ENCODE data around the gene LMLN.

Gene LMLN

DNA sequence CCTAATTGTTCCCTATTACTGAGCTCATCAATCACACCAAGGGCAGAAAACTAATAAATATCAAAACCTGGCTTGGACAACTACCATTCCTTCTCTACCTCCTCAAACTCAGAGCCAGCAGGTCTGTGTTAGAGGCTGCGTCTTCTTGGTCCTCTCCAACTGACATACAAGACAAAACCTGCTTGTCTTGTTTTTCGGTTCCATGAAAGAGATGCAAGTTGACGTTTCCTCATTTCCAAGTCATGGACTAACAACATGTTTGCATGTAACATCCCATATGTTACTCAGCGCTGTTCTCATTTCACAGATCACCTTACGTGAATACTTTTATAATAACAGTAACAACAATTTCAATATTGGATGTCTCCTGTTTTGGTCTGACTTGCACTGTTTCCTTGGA lies 110.9 kb downstream of the LMLN start:
- no peak for TF ChIP-seq POLR2A (IDR thresholded peaks at IDR 0.05; ENCODE audit: extremely low read depth, insufficient read length)
- no peak for TF ChIP-seq MYC (IDR thresholded peaks at IDR 0.05; ENCODE audit: low read depth, low read length)
- TF ChIP-seq, protein P1, sequence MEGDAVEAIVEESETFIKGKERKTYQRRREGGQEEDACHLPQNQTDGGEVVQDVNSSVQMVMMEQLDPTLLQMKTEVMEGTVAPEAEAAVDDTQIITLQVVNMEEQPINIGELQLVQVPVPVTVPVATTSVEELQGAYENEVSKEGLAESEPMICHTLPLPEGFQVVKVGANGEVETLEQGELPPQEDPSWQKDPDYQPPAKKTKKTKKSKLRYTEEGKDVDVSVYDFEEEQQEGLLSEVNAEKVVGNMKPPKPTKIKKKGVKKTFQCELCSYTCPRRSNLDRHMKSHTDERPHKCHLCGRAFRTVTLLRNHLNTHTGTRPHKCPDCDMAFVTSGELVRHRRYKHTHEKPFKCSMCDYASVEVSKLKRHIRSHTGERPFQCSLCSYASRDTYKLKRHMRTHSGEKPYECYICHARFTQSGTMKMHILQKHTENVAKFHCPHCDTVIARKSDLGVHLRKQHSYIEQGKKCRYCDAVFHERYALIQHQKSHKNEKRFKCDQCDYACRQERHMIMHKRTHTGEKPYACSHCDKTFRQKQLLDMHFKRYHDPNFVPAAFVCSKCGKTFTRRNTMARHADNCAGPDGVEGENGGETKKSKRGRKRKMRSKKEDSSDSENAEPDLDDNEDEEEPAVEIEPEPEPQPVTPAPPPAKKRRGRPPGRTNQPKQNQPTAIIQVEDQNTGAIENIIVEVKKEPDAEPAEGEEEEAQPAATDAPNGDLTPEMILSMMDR (IDR thresholded peaks at IDR 0.05; ENCODE audit: low read depth, low read length): no peak
- TF ChIP-seq, protein P2, sequence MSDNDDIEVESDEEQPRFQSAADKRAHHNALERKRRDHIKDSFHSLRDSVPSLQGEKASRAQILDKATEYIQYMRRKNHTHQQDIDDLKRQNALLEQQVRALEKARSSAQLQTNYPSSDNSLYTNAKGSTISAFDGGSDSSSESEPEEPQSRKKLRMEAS (IDR thresholded peaks at IDR 0.05; ENCODE audit: low read depth, low read length): no peak
- DNase-seq (ENCODE audit: low read depth): no peak
- no peak overlapping the region for H3K4me3 ChIP-seq (ENCODE audit: low read depth, low read length)

DNA sequence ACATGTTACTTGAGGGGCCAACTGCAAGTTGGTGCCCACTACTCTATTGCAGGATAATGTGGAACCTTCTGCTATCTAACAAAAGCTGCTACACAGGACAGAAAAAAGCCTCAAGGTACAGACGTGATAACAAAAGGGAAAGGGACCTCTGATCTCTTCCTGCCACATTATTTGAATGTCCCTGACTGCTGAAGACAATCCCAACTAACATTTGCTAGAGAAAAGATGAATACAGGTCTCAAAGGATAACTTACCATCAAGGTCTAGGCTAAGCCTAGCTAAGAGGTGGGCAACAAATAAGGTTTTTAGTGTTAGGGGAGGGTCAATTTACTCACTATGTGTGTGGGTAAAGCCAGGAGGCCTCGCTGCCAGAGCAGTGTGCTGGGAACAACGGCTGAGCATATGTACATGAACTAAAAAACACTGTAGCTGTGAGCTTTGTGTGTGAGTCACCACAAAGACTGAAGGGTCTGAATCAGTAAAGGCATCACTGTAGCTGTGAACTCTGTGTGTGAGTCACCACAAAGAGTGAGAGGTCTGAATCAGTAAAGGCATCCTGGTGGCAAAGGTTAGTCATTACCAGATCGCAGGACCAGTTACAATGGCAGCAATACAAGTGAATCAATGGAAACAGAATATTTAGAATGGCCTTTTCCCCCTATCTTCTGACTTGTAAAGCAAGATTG lies 111.7 kb downstream of the LMLN start:
- peak; percentile 62 for DNase-seq (ENCODE audit: low read depth)
- no peak for TF ChIP-seq MYC (IDR thresholded peaks at IDR 0.05; ENCODE audit: low read depth, low read length)
- TF ChIP-seq POLR2A (IDR thresholded peaks at IDR 0.05; ENCODE audit: extremely low read depth, insufficient read length): no peak
- TF ChIP-seq, protein P1 (IDR thresholded peaks at IDR 0.05; ENCODE audit: low read depth, low read length): no peak
- TF ChIP-seq, protein P2 (IDR thresholded peaks at IDR 0.05; ENCODE audit: low read depth, low read length): no peak
- H3K4me3 ChIP-seq (ENCODE audit: low read depth, low read length): no peak overlapping the region

DNA sequence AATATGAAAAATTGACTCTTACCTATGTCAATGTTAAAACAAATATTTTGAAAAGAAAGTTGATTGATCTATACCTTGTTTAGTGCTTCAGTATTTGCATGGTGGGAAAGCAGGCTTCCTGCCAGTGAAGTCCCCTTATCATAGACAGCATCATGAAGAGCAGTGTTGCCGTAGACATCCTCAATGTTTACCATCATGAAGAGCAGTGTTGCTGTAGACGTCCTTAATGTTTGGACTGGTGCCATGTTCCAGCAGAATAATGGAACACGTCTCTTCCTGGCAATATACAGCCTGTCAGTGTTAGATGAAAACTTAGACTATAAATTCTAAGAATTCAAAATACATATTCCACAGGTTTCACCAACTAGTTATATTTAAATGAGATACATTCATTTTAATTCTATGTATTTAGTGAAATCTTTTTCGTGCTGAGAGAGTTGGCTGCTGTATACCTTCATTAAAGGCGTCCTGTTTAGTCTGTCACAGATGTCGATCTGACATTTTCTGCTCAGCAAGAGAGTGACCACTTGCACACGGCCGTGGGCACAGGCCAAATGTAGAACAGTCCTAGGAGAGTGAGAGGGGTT lies 116.8 kb downstream of the LMLN start:
- DNase-seq (ENCODE audit: low read depth): no peak
- no peak overlapping the region for H3K4me3 ChIP-seq (ENCODE audit: low read depth, low read length)
- TF ChIP-seq MYC (IDR thresholded peaks at IDR 0.05; ENCODE audit: low read depth, low read length): no peak
- TF ChIP-seq, protein P2 (IDR thresholded peaks at IDR 0.05; ENCODE audit: low read depth, low read length): no peak
- TF ChIP-seq, protein P1 (IDR thresholded peaks at IDR 0.05; ENCODE audit: low read depth, low read length): no peak
- TF ChIP-seq POLR2A (IDR thresholded peaks at IDR 0.05; ENCODE audit: extremely low read depth, insufficient read length): no peak

DNA sequence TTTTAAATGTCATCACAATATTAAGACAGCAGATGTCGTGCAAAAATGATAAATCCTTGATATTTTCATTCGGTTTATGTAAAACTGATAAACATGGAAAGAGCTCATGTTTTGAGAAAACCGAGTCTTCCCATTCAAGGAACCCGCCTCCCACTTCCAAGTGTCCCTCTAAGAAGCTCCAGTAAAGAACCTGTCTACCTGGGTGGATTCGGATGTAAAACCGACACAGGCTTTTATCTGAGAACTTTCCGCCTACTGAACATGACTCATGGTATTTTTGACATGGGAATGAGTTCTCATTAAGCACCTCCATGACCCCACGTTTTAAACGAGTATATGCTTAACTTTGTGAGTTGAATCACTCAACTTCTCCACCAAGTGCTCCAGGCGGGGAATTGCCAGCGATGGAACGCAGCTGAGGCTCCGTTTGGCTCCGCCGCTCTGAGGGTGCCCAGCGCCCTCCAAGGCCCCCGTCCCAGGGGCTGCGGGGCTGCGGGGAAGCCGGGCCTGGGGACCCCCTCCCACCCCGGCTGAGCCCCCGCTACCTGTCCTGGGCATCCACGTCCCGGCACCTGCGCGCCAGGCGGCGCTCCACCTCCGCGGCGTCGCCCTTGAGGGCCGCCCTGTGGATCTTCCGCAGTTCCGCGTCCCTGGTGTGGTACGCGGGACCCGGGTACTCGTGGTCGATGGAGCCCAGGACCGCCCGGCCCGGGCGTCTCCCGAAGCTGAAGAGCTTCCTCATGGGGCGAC lies 119.9 kb downstream of the LMLN start:
- DNase-seq (ENCODE audit: low read depth): peak; percentile 61
- H3K4me3 ChIP-seq (ENCODE audit: low read depth, low read length): peak overlapping the region; percentile 50
- TF ChIP-seq, protein P1 (IDR thresholded peaks at IDR 0.05; ENCODE audit: low read depth, low read length): peak; percentile 7
- TF ChIP-seq, protein P2 (IDR thresholded peaks at IDR 0.05; ENCODE audit: low read depth, low read length): no peak
- no peak for TF ChIP-seq POLR2A (IDR thresholded peaks at IDR 0.05; ENCODE audit: extremely low read depth, insufficient read length)
- no peak for TF ChIP-seq MYC (IDR thresholded peaks at IDR 0.05; ENCODE audit: low read depth, low read length)

DNA sequence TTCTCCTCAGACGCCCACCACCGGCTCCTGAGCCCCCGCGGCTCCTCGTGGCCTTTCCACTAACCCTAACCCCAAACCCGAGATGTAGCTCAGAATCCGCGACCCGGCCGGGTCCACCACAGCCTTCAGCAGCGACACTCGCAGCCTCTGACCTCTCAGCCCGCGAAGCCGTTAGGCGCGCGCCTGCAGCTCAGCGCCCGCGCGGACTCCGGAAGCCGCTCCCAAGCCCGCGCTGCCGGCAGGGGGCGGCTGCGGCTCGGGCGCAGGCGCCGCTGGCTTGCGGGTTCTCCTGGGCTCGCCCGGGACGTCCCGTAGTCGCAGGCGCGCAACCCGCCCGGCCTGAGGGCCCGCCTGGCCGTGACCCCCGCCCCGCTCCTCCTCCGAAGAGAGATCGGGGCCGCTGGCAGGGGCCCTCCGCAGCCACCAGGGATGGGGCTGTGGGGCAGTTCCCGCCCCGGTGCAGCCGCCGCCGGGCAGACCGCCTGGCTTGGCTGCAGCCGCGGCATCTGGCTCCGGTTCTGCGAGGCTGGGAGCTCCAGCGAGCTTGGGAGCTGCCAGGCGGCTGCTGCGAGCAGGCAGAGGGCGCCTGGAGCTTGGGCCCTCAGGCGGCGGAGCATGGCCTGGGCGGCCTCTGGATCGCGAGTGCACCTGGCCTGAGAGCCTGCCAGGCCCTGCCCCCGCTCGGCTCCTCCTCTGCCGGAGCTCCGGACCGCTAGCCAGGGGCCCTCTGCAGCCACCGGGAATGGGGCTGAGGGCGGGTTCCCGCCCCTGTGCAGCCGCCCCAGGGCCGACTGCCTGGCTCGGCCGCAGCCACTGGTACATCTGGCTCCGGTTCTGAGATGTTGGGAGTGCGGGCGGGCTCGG lies 120.7 kb downstream of the LMLN start:
- peak overlapping the region; percentile 50 for H3K4me3 ChIP-seq (ENCODE audit: low read depth, low read length)

More for the DNA sequence above, 120.7 kb downstream of the LMLN start:
- TF ChIP-seq, protein P1 (IDR thresholded peaks at IDR 0.05; ENCODE audit: low read depth, low read length): peak; percentile 9
- peak; percentile 64 for TF ChIP-seq POLR2A (IDR thresholded peaks at IDR 0.05; ENCODE audit: extremely low read depth, insufficient read length)
- TF ChIP-seq, protein P2 (IDR thresholded peaks at IDR 0.05; ENCODE audit: low read depth, low read length): peak; percentile 33; the same call in 1 of the 2 replicates
- peak; percentile 43 for TF ChIP-seq MYC (IDR thresholded peaks at IDR 0.05; ENCODE audit: low read depth, low read length)
- DNase-seq (ENCODE audit: low read depth): peak; percentile 86

Measured in NB4 (cell line).